SK-N-MC (cell line): ENCODE data around the gene MFN2.

Experiments used
- DNase-seq: peaks from one replicate; pipeline ENCODE4 v3.0.0-alpha.2; 2011; ENCODE audit warnings: low read depth, low spot score
- H3K27ac ChIP-seq: fragments of 200-600 bp; sonication (generic); 2 replicates; pipeline ENCODE4 v1.5.1; 2016; ENCODE audit warnings: mixed run types
- H3K36me3 ChIP-seq: fragments of 200-600 bp; sonication (generic); 2 replicates; pipeline ENCODE4 v1.6.1; 2017; ENCODE audit warnings: antibody characterized with exemption, low read length, mixed read lengths; ENCODE audit not compliant: insufficient read depth
- H3K4me3 ChIP-seq: fragments of 200-600 bp; sonication (generic); 2 replicates; pipeline ENCODE4 v1.5.1; 2016
- H3K9ac ChIP-seq: fragments of 200-600 bp; sonication (generic); 2 replicates; pipeline ENCODE4 v1.8.0; 2017; ENCODE audit warnings: mixed run types, mixed read lengths; ENCODE audit not compliant: insufficient read length
- H3K9me3 ChIP-seq: fragments of 200-600 bp; sonication (generic); 2 replicates; pipeline ENCODE4 v1.6.1; 2017; ENCODE audit warnings: low read depth, mild to moderate bottlenecking, antibody characterized with exemption, low read length, moderate library complexity, mixed read lengths
- EZH2 ChIP-seq: fragments of 200-600 bp; sonication (generic); IDR thresholded peaks from one replicate; pipeline ENCODE4 v1.6.1; 2017; ENCODE audit warnings: antibody characterized with exemption
- FOXP2 ChIP-seq: optimal IDR thresholded peaks from 2 replicates; pipeline ENCODE3; 2011; ENCODE audit warnings: mild to moderate bottlenecking, moderate library complexity; ENCODE audit not compliant: insufficient read depth; ENCODE audit errors: extremely low read length, control extremely low read depth
- POLR2AphosphoS5 ChIP-seq: IDR thresholded peaks from 2 replicates; pipeline ENCODE4 v1.6.1; 2012; ENCODE audit warnings: mild to moderate bottlenecking, low read depth, low read length, borderline replicate concordance

MFN2 gene

DNA sequence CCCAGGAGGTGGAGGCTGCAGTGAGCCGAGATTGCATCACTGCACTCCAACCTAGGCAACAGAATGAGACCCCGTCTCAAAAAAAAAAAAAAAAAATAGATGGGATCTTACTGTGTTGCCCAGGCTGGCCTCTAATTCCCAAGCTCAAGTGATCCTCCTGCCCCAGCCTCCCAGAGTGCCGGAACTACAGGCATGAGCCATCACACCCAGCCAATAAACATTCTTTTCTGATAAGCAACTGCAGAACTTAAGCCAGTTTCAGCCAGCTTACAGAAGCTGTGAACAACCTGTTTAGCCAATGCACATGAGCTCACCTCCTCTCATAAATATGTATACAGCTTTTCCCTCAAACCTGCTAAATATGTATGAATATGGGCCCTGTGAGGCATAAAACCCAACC is 35.9 kb downstream of the MFN2 start:
- no peak overlapping the region for H3K4me3 ChIP-seq
- TF ChIP-seq EZH2 (no peak), FOXP2 (no peak), POLR2AphosphoS5 (no peak)
- no peak overlapping the region for H3K27ac ChIP-seq
- H3K9me3 ChIP-seq = no peaks in the 10 kb centered on the region
- no peak overlapping the region for H3K9ac ChIP-seq
- no peak for DNase-seq
- peaks cover 9% of the 10 kb centered on the region for H3K36me3 ChIP-seq

DNA sequence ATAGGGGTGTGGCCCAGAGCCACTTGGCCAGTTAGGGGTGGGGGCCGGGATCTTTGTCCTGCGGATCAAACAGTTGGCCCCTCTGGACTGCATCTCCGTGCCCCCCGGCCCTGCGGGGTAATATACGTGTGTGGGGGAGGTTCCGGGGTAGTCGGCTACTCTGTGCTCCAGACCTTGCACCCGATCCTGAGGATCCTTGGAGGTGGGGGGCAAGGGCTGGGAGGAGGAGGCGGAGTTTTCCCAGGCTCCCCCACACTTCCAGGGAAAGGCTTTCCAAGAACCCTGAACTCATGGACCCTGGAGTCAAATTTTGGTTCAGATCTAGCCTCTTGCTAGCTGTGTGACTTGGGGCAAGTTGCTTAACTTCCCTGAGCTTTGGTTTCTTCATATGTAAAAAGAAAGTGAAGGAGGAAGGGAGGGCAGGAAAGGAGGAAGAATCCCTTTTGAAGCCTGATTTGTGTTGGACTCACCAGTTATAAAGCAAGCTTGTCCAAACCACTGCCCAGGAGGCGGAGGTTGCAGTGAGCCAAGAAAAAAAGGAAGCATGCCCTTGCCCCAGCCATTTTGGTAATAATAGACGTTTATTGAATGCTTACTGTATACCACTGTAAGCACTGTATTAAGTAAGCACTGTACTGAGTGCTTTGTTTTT is 39.7 kb downstream of the MFN2 start:
- DNase-seq = no peak
- peaks cover 13% of the 10 kb centered on the region; the same call in 1 of the 2 replicates for H3K36me3 ChIP-seq
- TF ChIP-seq POLR2AphosphoS5 = no peak
- no peak for TF ChIP-seq EZH2
- no peak for TF ChIP-seq FOXP2
- peak overlapping the region; percentile 58 for H3K9ac ChIP-seq
- peak overlapping the region; percentile 84 for H3K4me3 ChIP-seq
- H3K27ac ChIP-seq = no peak overlapping the region
- no peaks in the 10 kb centered on the region for H3K9me3 ChIP-seq

DNA sequence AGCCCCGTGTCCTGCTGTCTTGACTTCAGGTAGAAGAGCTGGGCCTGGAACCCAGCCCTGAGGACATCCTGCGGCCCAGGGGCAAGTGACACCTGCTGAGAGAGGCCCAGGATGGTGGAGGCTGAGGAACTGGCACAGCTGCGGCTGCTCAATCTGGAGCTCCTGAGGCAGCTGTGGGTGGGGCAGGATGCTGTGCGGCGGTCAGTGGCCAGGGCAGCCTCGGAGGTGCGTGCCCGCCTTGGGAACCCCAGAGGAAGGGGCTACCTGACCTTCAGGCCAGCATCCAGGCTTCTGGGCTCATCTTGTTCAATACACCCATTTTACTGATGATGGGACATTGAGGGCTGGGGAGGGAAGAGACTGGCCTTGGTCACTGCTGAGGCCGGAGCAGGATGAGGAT is 41.4 kb downstream of the MFN2 start:
- H3K36me3 ChIP-seq = peaks cover 13% of the 10 kb centered on the region; the same call in 1 of the 2 replicates
- no peak overlapping the region for H3K27ac ChIP-seq
- no peaks in the 10 kb centered on the region for H3K9me3 ChIP-seq
- no peak for TF ChIP-seq EZH2
- DNase-seq = no peak
- no peak overlapping the region for H3K4me3 ChIP-seq
- no peak overlapping the region for H3K9ac ChIP-seq

DNA sequence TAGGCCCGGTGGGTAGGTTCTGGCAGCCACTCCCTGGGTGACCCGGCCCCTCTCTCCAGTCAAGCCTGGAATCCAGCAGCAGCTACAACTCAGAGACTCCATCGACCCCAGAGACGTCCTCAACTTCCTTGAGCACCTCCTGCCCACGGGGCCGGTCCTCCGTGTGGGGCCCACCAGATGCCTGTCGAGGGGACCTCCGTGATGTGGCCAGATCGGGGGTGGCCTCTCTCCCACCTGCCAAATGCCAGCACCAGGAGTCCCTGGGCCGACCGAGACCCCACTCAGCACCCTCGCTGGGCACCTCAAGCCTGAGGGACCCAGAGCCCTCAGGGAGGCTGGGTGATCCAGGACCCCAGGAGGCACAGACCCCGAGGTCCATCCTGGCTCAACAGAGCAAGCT is 41.8 kb downstream of the MFN2 start:
- Histone ChIP-seq H3K27ac (no peak overlapping the region), H3K9me3 (no peaks in the 10 kb centered on the region), H3K9ac (no peak overlapping the region), H3K36me3 (peaks cover 13% of the 10 kb centered on the region; the same call in 1 of the 2 replicates), H3K4me3 (no peak overlapping the region)
- DNase-seq = no peak
- no peak for TF ChIP-seq FOXP2
- TF ChIP-seq EZH2 = no peak
- TF ChIP-seq POLR2AphosphoS5 = no peak

DNA sequence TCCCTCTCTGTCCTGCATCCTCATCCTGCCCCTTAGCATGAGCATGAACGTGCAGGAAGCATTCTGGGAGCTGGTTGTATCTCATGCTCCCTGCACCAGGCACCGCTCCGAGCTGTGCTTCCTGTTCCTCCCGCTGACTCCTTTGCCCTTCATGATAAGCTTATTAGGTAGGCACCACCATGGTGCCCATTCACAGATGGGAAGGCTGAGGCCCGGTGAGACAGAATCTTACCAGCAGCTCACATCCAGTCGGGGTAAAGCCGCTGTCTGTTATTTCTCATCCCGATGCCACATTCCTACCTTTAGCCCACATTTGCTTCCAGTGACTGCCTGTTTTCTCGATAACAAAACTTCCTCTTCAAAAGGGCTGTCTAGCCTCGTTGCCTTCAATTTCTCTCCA is 46.3 kb downstream of the MFN2 start:
- Histone ChIP-seq H3K9ac (no peak overlapping the region), H3K36me3 (peaks cover 13% of the 10 kb centered on the region; the same call in 1 of the 2 replicates), H3K27ac (no peak overlapping the region), H3K4me3 (no peak overlapping the region), H3K9me3 (no peaks in the 10 kb centered on the region)
- no peak for DNase-seq
- no peak for TF ChIP-seq EZH2
- TF ChIP-seq POLR2AphosphoS5 = no peak
- no peak for TF ChIP-seq FOXP2

DNA sequence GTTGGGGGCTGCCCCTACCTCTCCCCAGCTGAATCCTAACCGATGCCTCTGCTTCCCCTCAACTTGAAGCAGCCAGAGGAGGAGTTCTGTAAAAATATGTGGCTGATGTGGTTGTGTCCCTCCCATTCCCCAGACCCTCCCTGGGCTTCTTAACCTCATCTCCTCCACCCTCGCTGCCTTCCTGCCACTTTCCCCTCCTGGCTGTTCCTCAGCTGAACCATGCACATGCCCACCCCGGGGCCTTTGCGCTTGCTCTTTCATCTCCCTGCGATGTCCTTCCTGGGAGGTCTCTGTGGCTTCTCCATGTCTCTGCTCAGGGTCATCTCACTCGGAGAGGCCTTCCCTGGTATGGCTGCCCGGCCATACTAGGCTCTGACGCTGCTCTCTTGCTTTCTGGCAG is 48.0 kb downstream of the MFN2 start:
- Histone ChIP-seq H3K36me3 (peaks cover 4% of the 10 kb centered on the region; the same call in 1 of the 2 replicates), H3K4me3 (no peak overlapping the region), H3K9ac (no peak overlapping the region), H3K9me3 (no peaks in the 10 kb centered on the region), H3K27ac (no peak overlapping the region)
- TF ChIP-seq POLR2AphosphoS5 (no peak), FOXP2 (no peak), EZH2 (no peak)
- no peak for DNase-seq

DNA sequence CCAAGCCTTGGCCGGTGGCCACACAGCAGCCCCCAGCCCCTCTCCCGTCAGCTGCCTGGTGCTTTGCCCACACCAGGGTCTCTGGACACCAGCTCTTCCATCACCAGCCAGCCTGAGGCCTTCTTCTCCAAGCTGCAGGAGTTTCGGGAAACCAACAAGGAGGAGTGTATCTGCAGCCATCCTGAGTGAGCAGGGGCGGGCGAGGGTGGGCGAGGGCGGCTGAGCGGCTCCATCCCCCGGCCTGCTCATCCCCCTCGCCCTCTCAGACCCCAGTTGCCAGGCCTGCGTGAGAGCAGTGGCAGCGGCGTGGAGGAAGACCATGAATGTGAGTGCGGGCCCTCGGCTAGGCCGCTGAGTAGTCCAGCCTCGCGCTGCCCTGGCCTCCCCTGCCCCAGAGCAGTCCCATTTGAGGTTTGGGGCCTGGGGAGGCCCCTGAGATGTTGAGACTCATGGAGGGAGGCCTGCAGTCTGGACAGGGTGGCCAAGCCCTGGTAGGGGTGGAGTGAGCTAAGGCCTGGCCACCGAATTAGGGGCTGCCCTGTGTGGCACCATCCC is 48.8 kb downstream of the MFN2 start:
- TF ChIP-seq POLR2AphosphoS5 = no peak
- TF ChIP-seq FOXP2 = no peak
- TF ChIP-seq EZH2 = no peak
- no peak overlapping the region for H3K27ac ChIP-seq
- H3K9ac ChIP-seq = no peak overlapping the region
- no peak overlapping the region for H3K4me3 ChIP-seq
- DNase-seq = no peak
- H3K9me3 ChIP-seq = no peaks in the 10 kb centered on the region
- H3K36me3 ChIP-seq = peaks cover 2% of the 10 kb centered on the region; the same call in 1 of the 2 replicates

DNA sequence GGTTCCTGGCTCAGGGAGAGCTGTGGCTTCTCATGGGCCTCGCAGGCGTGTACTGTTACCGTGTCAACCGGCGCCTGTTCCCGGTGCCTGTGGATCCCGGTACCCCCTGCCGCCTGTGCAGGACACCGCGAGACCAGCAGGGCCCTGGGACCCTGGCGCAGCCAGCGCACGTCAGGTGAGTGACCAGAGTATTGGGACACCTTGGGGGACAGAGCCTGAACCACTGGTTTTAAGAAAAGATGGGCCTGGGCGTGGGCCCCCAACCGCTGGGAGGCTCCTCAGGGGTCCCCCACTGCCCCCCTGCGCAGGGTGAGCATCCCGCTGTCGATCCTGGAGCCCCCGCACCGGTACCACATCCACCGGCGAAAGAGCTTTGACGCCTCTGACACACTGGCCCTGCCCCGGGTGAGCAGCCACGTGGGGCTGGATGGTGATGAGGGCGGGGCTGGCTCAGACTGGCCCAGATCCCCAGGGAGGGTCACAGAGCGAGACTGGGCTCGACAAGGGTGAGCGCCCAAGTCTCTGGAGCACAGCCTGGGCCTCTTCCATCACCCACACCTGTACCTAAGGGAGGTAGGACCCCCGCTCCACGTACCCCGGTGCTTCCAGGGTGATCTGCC is 49.6 kb downstream of the MFN2 start:
- no peaks in the 10 kb centered on the region; the same call in 1 of the 2 replicates for H3K36me3 ChIP-seq
- H3K4me3 ChIP-seq = no peak overlapping the region
- H3K9ac ChIP-seq = no peak overlapping the region
- TF ChIP-seq EZH2 = no peak
- TF ChIP-seq FOXP2 = no peak
- no peak for TF ChIP-seq POLR2AphosphoS5
- no peak for DNase-seq
- H3K9me3 ChIP-seq = no peaks in the 10 kb centered on the region
- H3K27ac ChIP-seq = no peak overlapping the region
